WTC11 (cell line): ENCODE results near the gene CNTNAP5. TPM values are rescaled to one million over a fixed set of nuclear protein-coding genes. Genes with fewer than 3 reads are reported as not detected.

Source experiments
- ATAC-seq: fragments of 200-7000 bp; cut with Tn5 transposase; 2 replicates; pipeline ENCODE4 v1.10.0; 2021; ENCODE audit warnings: mild to moderate bottlenecking, moderate library complexity
- CTCF ChIA-PET: fragments of 300-600 bp; sonication (Branson Sonifier 250); formaldehyde crosslinking; loops from one replicate; lab custom pipeline; 2021; ENCODE audit warnings: antibody characterized with exemption; lab: Charles Lee
- POLR2A ChIA-PET: fragments of 350-600 bp; sonication (Branson Sonifier 250); formaldehyde crosslinking; loops from one replicate; lab custom pipeline; 2021; ENCODE audit warnings: antibody characterized with exemption; lab: Charles Lee
- DNase-seq: peaks from one replicate; pipeline ENCODE4 v3.0.0; 2021; ENCODE audit warnings: low spot score
- H3K27ac Mint-ChIP-seq: 2 replicates; pipeline ENCODE4 v1.8.0; 2021; ENCODE audit warnings: mixed read lengths
- H3K27me3 Mint-ChIP-seq: 2 replicates; pipeline ENCODE4 v1.8.0; 2021; ENCODE audit warnings: low read depth, mild to moderate bottlenecking, moderate library complexity, mixed read lengths
- H3K36me3 Mint-ChIP-seq: 2 replicates; pipeline ENCODE4 v1.8.0; 2021; ENCODE audit warnings: mixed read lengths
- H3K4me1 Mint-ChIP-seq: 2 replicates; pipeline ENCODE4 v1.8.0; 2022; ENCODE audit warnings: mixed read lengths
- H3K4me3 Mint-ChIP-seq: 2 replicates; pipeline ENCODE4 v1.8.0; 2021; ENCODE audit warnings: mild to moderate bottlenecking, moderate library complexity, mixed read lengths
- H3K9me3 Mint-ChIP-seq: 2 replicates; pipeline ENCODE4 v1.8.0; 2021; ENCODE audit warnings: mixed read lengths
- ELF4 ChIP-seq: sonication (generic); formaldehyde crosslinking; IDR thresholded peaks from 2 replicates; pipeline ENCODE4 v1.8.1; 2022; ENCODE audit warnings: low read depth, mild to moderate bottlenecking, moderate library complexity, missing genetic modification reagents
- FOXP1 ChIP-seq: sonication (generic); formaldehyde crosslinking; IDR thresholded peaks from 2 replicates; pipeline ENCODE4 v1.8.0; 2022; ENCODE audit warnings: missing genetic modification reagents, mild to moderate bottlenecking, moderate library complexity, borderline replicate concordance
- NR1H2 ChIP-seq: sonication (generic); formaldehyde crosslinking; IDR thresholded peaks from 2 replicates; pipeline ENCODE4 v1.9.0; 2021; ENCODE audit warnings: mild to moderate bottlenecking, moderate library complexity, missing genetic modification reagents
- NR2C2 ChIP-seq: sonication (generic); formaldehyde crosslinking; IDR thresholded peaks from 2 replicates; pipeline ENCODE4 v1.8.0; 2022; ENCODE audit warnings: mild to moderate bottlenecking, missing genetic modification reagents
- PRRX2 ChIP-seq: fragments of 250-450 bp; sonication (Bioruptor Pico); IDR thresholded peaks from 2 replicates; pipeline ENCODE4 v1.8.0; 2021; ENCODE audit warnings: mild to moderate bottlenecking
- ZNF121 ChIP-seq: sonication (generic); formaldehyde crosslinking; IDR thresholded peaks from 2 replicates; pipeline ENCODE4 v1.8.0; 2023; ENCODE audit warnings: missing genetic modification reagents
- ZNF219 ChIP-seq: sonication (generic); formaldehyde crosslinking; IDR thresholded peaks from 2 replicates; pipeline ENCODE4 v1.8.0; 2023; ENCODE audit warnings: missing genetic modification reagents, mild to moderate bottlenecking, borderline replicate concordance
- ZNF232 ChIP-seq: sonication (generic); formaldehyde crosslinking; IDR thresholded peaks from 2 replicates; pipeline ENCODE4 v1.8.0; 2022; ENCODE audit warnings: mild to moderate bottlenecking, missing genetic modification reagents
- ZNF317 ChIP-seq: sonication (generic); formaldehyde crosslinking; IDR thresholded peaks from 2 replicates; pipeline ENCODE4 v1.8.1; 2023; ENCODE audit warnings: low read depth, mild to moderate bottlenecking, moderate library complexity, missing genetic modification reagents, borderline replicate concordance
- ZNF396 ChIP-seq: fragments of 250-450 bp; sonication (Bioruptor Pico); IDR thresholded peaks from 2 replicates; pipeline ENCODE4 v1.8.0; 2021; ENCODE audit warnings: mild to moderate bottlenecking, moderate library complexity, borderline replicate concordance
- ZNF416 ChIP-seq: fragments of 250-450 bp; sonication (Bioruptor Pico); IDR thresholded peaks from 2 replicates; pipeline ENCODE4 v1.9.0; 2021; ENCODE audit warnings: mild to moderate bottlenecking, inconsistent platforms
- ZNF423 ChIP-seq: fragments of 250-450 bp; sonication (Bioruptor Pico); IDR thresholded peaks from 2 replicates; pipeline ENCODE4 v2.1.2; 2022; ENCODE audit warnings: mild to moderate bottlenecking, moderate library complexity
- ZNF671 ChIP-seq: fragments of 250-450 bp; sonication (Bioruptor Pico); IDR thresholded peaks from 2 replicates; pipeline ENCODE4 v1.8.0; 2021; ENCODE audit warnings: mild to moderate bottlenecking
- total RNA-seq: library from RNA; stranded (reverse); gene quantifications from 3 replicates; pipeline ENCODE4 v1.2.3, GENCODE V29; 2021
- TF ChIP-seq, protein P1 (sequence below): fragments of 250-450 bp; sonication (Bioruptor Pico); IDR thresholded peaks from 2 replicates; pipeline ENCODE4 v1.9.0; 2021; ENCODE audit warnings: mild to moderate bottlenecking
- TF ChIP-seq, protein P2 (sequence below): sonication (generic); formaldehyde crosslinking; IDR thresholded peaks from 2 replicates; pipeline ENCODE4 v1.8.0; 2022; ENCODE audit warnings: mild to moderate bottlenecking, missing genetic modification reagents
- TF ChIP-seq, protein P3 (sequence below): sonication (generic); formaldehyde crosslinking; IDR thresholded peaks from 2 replicates; pipeline ENCODE4 v1.8.1; 2022; ENCODE audit warnings: mild to moderate bottlenecking, moderate library complexity, missing genetic modification reagents
- TF ChIP-seq, protein P4 (sequence below): fragments of 250-450 bp; sonication (Bioruptor Pico); IDR thresholded peaks from 2 replicates; pipeline ENCODE4 v1.9.0; 2021; ENCODE audit warnings: mild to moderate bottlenecking, borderline replicate concordance
- TF ChIP-seq, protein P5 (sequence below): sonication (generic); formaldehyde crosslinking; IDR thresholded peaks from 2 replicates; pipeline ENCODE4 v1.8.0; 2022; ENCODE audit warnings: mild to moderate bottlenecking, missing genetic modification reagents
- TF ChIP-seq, protein P6 (sequence below): sonication (generic); formaldehyde crosslinking; IDR thresholded peaks from 2 replicates; pipeline ENCODE4 v1.8.0; 2022; ENCODE audit warnings: mild to moderate bottlenecking, missing genetic modification reagents

CNTNAP5 gene
- total RNA-seq, 1 experiment from 2014 or later: 0.22 TPM

DNA sequence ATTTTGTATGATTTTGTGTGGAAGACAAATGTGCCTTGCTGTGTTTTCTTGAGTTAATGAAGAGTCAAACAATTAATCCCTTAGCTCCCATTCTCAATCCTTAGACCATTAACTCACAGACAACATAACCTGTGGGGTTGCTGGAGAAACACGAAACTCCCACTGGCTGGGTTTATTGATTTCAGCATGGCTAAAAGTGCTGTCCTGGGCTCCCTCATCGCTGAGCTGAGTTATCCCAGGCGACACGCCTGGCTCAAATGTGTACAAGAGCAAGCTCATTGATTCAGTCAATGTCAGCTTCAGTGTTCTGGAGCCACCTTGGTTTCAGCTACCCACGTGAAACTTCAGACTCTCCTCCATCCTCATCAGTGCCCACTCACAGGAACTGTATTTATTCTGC, 896.1 kb downstream of the CNTNAP5 start:
- CTCF ChIA-PET: no interaction called here

DNA sequence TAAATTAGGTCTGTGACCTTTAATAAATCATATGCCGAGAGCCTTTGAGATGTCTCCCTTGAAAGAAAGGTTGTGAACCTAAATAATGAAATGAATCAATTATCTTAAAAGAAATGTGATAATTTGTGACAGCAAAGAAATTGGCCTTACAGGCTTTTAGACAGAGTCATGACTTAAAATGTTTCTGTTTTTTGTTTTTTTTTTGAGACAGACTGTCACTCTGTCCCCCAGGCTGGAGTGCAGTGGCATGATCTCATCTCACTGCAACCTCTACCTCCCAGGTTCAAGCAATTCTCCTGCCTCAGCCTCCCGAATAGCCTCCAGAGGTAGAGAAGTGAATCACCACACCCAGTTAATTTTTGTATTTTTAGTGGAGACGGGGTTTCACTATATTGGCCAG, 898.0 kb downstream of the CNTNAP5 start:
- Mint-ChIP-seq H3K27ac (no peak overlapping the region), H3K4me3 (no peak overlapping the region), H3K27me3 (no peaks in the 10 kb centered on the region), H3K36me3 (peaks cover 23% of the 10 kb centered on the region), H3K9me3 (peaks cover 48% of the 10 kb centered on the region), H3K4me1 (peaks cover 5% of the 10 kb centered on the region)
- DNase-seq: no peak
- TF ChIP-seq ELF4 (CRISPR knock-in tag) (no peak), ZNF232 (CRISPR knock-in tag) (no peak), ZNF671 (CRISPR knock-in tag) (no peak), ZNF416 (CRISPR knock-in tag) (no peak), FOXP1 (CRISPR knock-in tag) (no peak), ZNF219 (no peak), NR2C2 (CRISPR knock-in tag) (no peak), ZNF423 (CRISPR knock-in tag) (no peak), ZNF121 (CRISPR knock-in tag) (no peak), ZNF317 (CRISPR knock-in tag) (no peak), ZNF396 (CRISPR knock-in tag) (no peak), NR1H2 (CRISPR knock-in tag) (no peak)
- TF ChIP-seq, protein P1, sequence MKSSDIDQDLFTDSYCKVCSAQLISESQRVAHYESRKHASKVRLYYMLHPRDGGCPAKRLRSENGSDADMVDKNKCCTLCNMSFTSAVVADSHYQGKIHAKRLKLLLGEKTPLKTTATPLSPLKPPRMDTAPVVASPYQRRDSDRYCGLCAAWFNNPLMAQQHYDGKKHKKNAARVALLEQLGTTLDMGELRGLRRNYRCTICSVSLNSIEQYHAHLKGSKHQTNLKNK (CRISPR knock-in tag): no peak
- TF ChIP-seq, protein P2, sequence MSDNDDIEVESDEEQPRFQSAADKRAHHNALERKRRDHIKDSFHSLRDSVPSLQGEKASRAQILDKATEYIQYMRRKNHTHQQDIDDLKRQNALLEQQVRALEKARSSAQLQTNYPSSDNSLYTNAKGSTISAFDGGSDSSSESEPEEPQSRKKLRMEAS: no peak
- TF ChIP-seq, protein P3, sequence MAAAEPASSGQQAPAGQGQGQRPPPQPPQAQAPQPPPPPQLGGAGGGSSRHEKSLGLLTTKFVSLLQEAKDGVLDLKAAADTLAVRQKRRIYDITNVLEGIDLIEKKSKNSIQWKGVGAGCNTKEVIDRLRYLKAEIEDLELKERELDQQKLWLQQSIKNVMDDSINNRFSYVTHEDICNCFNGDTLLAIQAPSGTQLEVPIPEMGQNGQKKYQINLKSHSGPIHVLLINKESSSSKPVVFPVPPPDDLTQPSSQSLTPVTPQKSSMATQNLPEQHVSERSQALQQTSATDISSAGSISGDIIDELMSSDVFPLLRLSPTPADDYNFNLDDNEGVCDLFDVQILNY: no peak
- TF ChIP-seq, protein P4, sequence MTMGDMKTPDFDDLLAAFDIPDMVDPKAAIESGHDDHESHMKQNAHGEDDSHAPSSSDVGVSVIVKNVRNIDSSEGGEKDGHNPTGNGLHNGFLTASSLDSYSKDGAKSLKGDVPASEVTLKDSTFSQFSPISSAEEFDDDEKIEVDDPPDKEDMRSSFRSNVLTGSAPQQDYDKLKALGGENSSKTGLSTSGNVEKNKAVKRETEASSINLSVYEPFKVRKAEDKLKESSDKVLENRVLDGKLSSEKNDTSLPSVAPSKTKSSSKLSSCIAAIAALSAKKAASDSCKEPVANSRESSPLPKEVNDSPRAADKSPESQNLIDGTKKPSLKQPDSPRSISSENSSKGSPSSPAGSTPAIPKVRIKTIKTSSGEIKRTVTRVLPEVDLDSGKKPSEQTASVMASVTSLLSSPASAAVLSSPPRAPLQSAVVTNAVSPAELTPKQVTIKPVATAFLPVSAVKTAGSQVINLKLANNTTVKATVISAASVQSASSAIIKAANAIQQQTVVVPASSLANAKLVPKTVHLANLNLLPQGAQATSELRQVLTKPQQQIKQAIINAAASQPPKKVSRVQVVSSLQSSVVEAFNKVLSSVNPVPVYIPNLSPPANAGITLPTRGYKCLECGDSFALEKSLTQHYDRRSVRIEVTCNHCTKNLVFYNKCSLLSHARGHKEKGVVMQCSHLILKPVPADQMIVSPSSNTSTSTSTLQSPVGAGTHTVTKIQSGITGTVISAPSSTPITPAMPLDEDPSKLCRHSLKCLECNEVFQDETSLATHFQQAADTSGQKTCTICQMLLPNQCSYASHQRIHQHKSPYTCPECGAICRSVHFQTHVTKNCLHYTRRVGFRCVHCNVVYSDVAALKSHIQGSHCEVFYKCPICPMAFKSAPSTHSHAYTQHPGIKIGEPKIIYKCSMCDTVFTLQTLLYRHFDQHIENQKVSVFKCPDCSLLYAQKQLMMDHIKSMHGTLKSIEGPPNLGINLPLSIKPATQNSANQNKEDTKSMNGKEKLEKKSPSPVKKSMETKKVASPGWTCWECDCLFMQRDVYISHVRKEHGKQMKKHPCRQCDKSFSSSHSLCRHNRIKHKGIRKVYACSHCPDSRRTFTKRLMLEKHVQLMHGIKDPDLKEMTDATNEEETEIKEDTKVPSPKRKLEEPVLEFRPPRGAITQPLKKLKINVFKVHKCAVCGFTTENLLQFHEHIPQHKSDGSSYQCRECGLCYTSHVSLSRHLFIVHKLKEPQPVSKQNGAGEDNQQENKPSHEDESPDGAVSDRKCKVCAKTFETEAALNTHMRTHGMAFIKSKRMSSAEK (CRISPR knock-in tag): no peak
- TF ChIP-seq, protein P5, sequence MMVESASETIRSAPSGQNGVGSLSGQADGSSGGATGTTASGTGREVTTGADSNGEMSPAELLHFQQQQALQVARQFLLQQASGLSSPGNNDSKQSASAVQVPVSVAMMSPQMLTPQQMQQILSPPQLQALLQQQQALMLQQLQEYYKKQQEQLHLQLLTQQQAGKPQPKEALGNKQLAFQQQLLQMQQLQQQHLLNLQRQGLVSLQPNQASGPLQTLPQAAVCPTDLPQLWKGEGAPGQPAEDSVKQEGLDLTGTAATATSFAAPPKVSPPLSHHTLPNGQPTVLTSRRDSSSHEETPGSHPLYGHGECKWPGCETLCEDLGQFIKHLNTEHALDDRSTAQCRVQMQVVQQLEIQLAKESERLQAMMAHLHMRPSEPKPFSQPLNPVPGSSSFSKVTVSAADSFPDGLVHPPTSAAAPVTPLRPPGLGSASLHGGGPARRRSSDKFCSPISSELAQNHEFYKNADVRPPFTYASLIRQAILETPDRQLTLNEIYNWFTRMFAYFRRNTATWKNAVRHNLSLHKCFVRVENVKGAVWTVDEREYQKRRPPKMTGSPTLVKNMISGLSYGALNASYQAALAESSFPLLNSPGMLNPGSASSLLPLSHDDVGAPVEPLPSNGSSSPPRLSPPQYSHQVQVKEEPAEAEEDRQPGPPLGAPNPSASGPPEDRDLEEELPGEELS: no peak
- TF ChIP-seq, protein P6, sequence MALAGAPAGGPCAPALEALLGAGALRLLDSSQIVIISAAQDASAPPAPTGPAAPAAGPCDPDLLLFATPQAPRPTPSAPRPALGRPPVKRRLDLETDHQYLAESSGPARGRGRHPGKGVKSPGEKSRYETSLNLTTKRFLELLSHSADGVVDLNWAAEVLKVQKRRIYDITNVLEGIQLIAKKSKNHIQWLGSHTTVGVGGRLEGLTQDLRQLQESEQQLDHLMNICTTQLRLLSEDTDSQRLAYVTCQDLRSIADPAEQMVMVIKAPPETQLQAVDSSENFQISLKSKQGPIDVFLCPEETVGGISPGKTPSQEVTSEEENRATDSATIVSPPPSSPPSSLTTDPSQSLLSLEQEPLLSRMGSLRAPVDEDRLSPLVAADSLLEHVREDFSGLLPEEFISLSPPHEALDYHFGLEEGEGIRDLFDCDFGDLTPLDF (CRISPR knock-in tag): no peak
- CTCF ChIA-PET: no interaction called here
- no peak for ATAC-seq
- POLR2A ChIA-PET: no interaction called here

More for the DNA sequence above, 896.1 kb downstream of the CNTNAP5 start:
- Mint-ChIP-seq H3K27ac (no peak overlapping the region), H3K9me3 (peaks cover 54% of the 10 kb centered on the region), H3K4me1 (peaks cover 5% of the 10 kb centered on the region), H3K27me3 (no peaks in the 10 kb centered on the region), H3K4me3 (no peak overlapping the region), H3K36me3 (peaks cover 27% of the 10 kb centered on the region)
- DNase-seq (no peak), ATAC-seq (no peak)
- POLR2A ChIA-PET: no interaction called here
- TF ChIP-seq NR2C2 (CRISPR knock-in tag) (no peak), PRRX2 (no peak)
